ENCODE results near the gene COLEC11. TPM values are rescaled to one million over a fixed set of nuclear protein-coding genes. Genes with fewer than 3 reads are reported as not detected.

COLEC11 gene
- total and polyA plus RNA-seq, 9 of the 15 experiments (the other 6 are each of a cell fraction or from before 2014, with no cell fraction given): 0.32 to 4.3 (median 1.8) TPM

DNA sequence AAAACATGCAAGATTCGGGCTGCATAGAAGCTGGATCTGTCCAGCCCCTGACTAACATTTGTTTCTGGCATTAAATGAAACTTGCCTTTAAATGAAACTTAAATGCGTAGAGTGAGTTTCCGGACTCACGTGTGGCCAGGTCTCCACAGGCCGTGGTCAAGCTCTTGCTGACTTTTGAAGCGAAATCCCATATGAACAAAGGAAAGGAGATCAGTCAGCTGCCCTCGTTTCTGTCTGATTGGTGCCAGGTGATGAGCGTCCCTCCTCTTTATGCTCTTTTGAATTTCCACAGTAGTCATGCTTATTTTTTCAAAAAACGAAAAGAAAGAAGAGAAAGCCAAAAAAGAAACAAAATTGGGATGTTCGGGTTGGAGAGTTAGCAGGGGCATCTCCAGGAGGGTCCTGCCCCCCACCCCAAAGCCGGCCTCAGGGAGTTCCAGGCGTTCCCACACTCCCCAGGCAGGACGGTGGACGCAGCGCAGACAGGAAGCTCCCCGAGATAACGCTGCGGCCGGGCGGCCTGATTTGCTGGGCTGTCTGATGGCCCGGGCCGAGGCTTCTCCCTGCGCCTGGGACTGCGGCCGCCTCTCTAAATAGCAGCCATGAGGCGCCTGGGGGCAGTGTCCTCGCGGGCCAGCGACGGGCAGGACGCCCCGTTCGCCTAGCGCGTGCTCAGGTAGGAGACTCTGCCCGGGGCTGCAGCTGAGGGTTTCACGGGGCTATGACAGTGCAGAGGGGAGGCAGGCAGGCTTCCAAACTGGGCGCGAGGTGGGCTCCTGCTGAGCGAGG, at the start of gene COLEC11 (continued):
- 0 out of 4 replicates have a peak, but pooled peaks of 1 of the 2 experiments have one; percentile 51 for TF ChIP-seq NONO (IDR thresholded peaks at IDR 0.05; ENCODE audit: low read depth in 2 of 2, low read length in 1 of 2)
- TF ChIP-seq ZBTB1 (CRISPR knock-in tag; IDR thresholded peaks at IDR 0.05; ENCODE audit: borderline replicate concordance, low read depth): no peak
- TF ChIP-seq MTF1 (CRISPR knock-in tag; IDR thresholded peaks at IDR 0.05; ENCODE audit: borderline replicate concordance): no peak
- TF ChIP-seq ZNF140 (CRISPR knock-in tag; IDR thresholded peaks at IDR 0.05): no peak
- TF ChIP-seq ZBTB34 (CRISPR knock-in tag; IDR thresholded peaks at IDR 0.05): no peak
- TF ChIP-seq MAZ (CRISPR knock-in tag; conservative IDR thresholded peaks at IDR 0.05 in 1 of 2, IDR thresholded peaks at IDR 0.05 in 1 of 2): peak in 1 of 2 experiments; percentile 70; a peak in 2 of 4 replicates
- TF ChIP-seq ZNF3 (CRISPR knock-in tag; IDR thresholded peaks at IDR 0.05): no peak
- TF ChIP-seq MBD2 (IDR thresholded peaks at IDR 0.05; ENCODE audit: borderline replicate concordance, low read depth): no peak
- TF ChIP-seq ASH1L (IDR thresholded peaks at IDR 0.05; ENCODE audit: borderline replicate concordance, low read depth, partially characterized antibody): no peak
- TF ChIP-seq ATF1 (CRISPR knock-in tag; IDR thresholded peaks at IDR 0.05): no peak
- TF ChIP-seq ATF1 (tag; IDR thresholded peaks at IDR 0.05): peak; percentile 44; the same call in 1 of the 2 replicates
- TF ChIP-seq SMAD2 (IDR thresholded peaks at IDR 0.05; ENCODE audit: low read depth, low read length): no peak
- no peak for TF ChIP-seq FOXK1 (CRISPR knock-in tag; IDR thresholded peaks at IDR 0.05; ENCODE audit: borderline replicate concordance)
- no peak for TF ChIP-seq NFE2L1 (tag; IDR thresholded peaks at IDR 0.05; ENCODE audit: borderline replicate concordance, low read depth)
- peak; percentile 45; the same call in 1 of the 2 replicates for TF ChIP-seq ARID4B (CRISPR knock-in tag; IDR thresholded peaks at IDR 0.05)
- TF ChIP-seq TARDBP (IDR thresholded peaks at IDR 0.05): peak; percentile 84
- TF ChIP-seq THRB (CRISPR knock-in tag; conservative IDR thresholded peaks at IDR 0.05): no peak
- TF ChIP-seq ZNF197 (CRISPR knock-in tag; IDR thresholded peaks at IDR 0.05; ENCODE audit: low read depth): no peak
- TF ChIP-seq OTX1 (CRISPR knock-in tag; IDR thresholded peaks at IDR 0.05): no peak
